Right lobe of liver (tissue), 4 donors: Measurements from ENCODE around the gene PTGDR.

Source experiments
- CTCF ChIP-seq, 4 donors: fragments of 200-600 bp in 3 of 4; fragments of 450-650 bp in 1 of 4; IDR thresholded peaks; one replicate each; pipeline versions ENCODE4 v1.5.1 to v1.8.0; 2016 to 2022; ENCODE audit warnings: antibody characterized with exemption in 4 of 4, mild to moderate bottlenecking in 2 of 4
- POLR2A ChIP-seq: fragments of 450-650 bp; IDR thresholded peaks from one replicate; pipeline ENCODE4 v1.6.1; 2017; ENCODE audit warnings: antibody characterized with exemption, mild to moderate bottlenecking
- donor health status: DM: no; HTN: no; CAD: no.
- donor health status: DM: no; HTN: no; CAD: no.
- donor health status: DM: no; HTN: yes; CAD: no.

- TF ChIP-seq CTCF (IDR thresholded peaks at IDR 0.05) (no peak), POLR2A (no peak)
Observed at GRCh38 chr14:52313462-52313861, 46.0 kb downstream of the PTGDR start.
